Gastroesophageal sphincter (tissue), 3 donors: ENCODE data around the gene KAZN.

Experiments
- CTCF ChIP-seq, 4 experiments: fragments of 200-600 bp in 2 of 4; fragments of 450-650 bp in 2 of 4; sonication (generic) in 1 of 4; IDR thresholded peaks; one replicate each; pipeline ENCODE4 v1.5.1; 2017 to 2019; ENCODE audit warnings: antibody characterized with exemption in 4 of 4, mild to moderate bottlenecking in 2 of 4, moderate library complexity in 2 of 4
- EP300 ChIP-seq: sonication (generic); formaldehyde crosslinking; IDR thresholded peaks from one replicate; pipeline ENCODE4 v1.6.1; 2017; ENCODE audit warnings: antibody characterized with exemption, mild to moderate bottlenecking
- POLR2A ChIP-seq, 2 donors: fragments of 450-650 bp; IDR thresholded peaks; one replicate each; pipeline ENCODE4 v1.6.1; 2017; ENCODE audit warnings: antibody characterized with exemption in 2 of 2, mild to moderate bottlenecking in 2 of 2, moderate library complexity in 1 of 2
- POLR2AphosphoS5 ChIP-seq: sonication (generic); formaldehyde crosslinking; IDR thresholded peaks from one replicate; pipeline ENCODE4 v1.6.1; 2017; ENCODE audit warnings: antibody characterized with exemption

DNA sequence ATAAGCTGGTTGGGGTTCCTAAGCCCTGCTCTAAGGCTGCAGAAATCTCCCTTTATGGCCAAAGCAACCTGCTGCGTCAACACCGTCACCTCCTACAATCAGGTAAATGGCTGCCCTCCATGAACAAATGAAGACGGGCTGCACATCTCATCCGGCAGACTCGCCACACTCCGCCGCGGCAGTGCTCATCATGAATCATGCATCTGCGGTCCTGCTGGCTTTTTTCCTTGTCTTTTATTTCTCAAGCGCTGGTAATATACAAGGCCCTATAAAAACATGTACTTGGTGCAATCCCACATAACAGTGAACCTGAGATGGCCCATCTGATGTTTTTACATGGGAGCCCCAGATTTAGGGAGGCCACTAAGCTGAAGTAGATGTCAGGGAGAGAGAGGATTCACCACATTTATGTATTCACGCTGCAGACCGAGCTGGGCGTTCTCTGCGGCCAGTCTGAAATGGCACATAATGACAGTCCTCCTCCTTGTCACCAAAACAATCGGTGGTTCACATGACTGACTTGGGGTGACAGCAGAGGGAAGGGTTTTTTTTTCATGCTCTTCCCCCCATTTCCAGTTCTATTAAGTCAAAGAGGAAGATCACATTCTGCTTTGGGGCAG is 91.6 kb downstream of the KAZN start:
- TF ChIP-seq CTCF (IDR thresholded peaks at IDR 0.05), result no peak
- TF ChIP-seq EP300, result no peak
- TF ChIP-seq POLR2AphosphoS5, result no peak
- TF ChIP-seq POLR2A (IDR thresholded peaks at IDR 0.05), result no peak
